Measurements from ENCODE around the gene HMCN2.

GRCh38 chr9:130443456-130443801, 177.9 kb downstream of the HMCN2 start:
- TF ChIP-seq CTCF (IDR thresholded peaks at IDR 0.05) (no peak), POLR2A (IDR thresholded peaks at IDR 0.05; ENCODE audit: low read depth) (no peak), POLR2AphosphoS5 (IDR thresholded peaks at IDR 0.05) (no peak)

All from esophagus muscularis mucosa (tissue), 3 donors.